Endothelial cell of umbilical vein (primary cell): ENCODE results near the gene VRK1. TPM values are rescaled to one million over a fixed set of nuclear protein-coding genes. Genes with fewer than 3 reads are reported as not detected.

Experiments used
- BruUV-seq: library from RNA; stranded (reverse); fragments of 400-500 nt; replicated peaks from 2 replicates; lab custom pipeline; 2021; lab: Mats Ljungman, UMichigan
- CTCF ChIA-PET: fragments of 300-600, 350-600 bp; sonication (Branson Sonifier 250); formaldehyde crosslinking; loops from one replicate; lab custom pipeline; 2021; ENCODE audit warnings: antibody characterized with exemption, inconsistent platforms; lab: Charles Lee
- POLR2A ChIA-PET: fragments of 300-600, 350-600 bp; sonication (Branson Sonifier 250); formaldehyde crosslinking; loops from one replicate; lab custom pipeline; 2021; ENCODE audit warnings: antibody characterized with exemption, inconsistent platforms; lab: Charles Lee
- DNase-seq: peaks from one replicate; pipeline ENCODE4 v3.0.0-alpha.2; 2011; ENCODE audit warnings: low read depth, low spot score
- FAIRE-seq: peaks from 2 replicates; lab custom pipeline; 2011; peaks lifted over from hg19 to GRCh38; lab: Jason Lieb, UNC
- H2AFZ ChIP-seq: 2 replicates; pipeline ENCODE4 v1.6.0; 2012; ENCODE audit warnings: low read depth, low read length, control low read depth, inconsistent platforms
- H3K27ac ChIP-seq: 2 replicates; pipeline ENCODE4 v1.5.1; 2011; ENCODE audit warnings: low read depth, mild to moderate bottlenecking, control low read depth, low read length, moderate library complexity; ENCODE audit not compliant: insufficient read depth
- H3K27me3 ChIP-seq, 2 experiments: 2 replicates each; pipeline versions ENCODE4 v1.6.0 to v1.6.1; 2011; ENCODE audit warnings: low read length in 2 of 2, mixed read lengths in 1 of 2; ENCODE audit not compliant: control insufficient read depth in 2 of 2, insufficient read depth in 2 of 2
- H3K36me3 ChIP-seq, 2 experiments: 2 replicates in 1 of 2; 3 replicates in 1 of 2; pipeline ENCODE4 v1.5.1; 2011; ENCODE audit warnings: low read length in 2 of 2, mild to moderate bottlenecking in 1 of 2, moderate library complexity in 1 of 2; ENCODE audit not compliant: control insufficient read depth in 2 of 2, insufficient read depth in 2 of 2; ENCODE audit errors: extremely low read depth in 1 of 2
- H3K4me1 ChIP-seq: 3 replicates; pipeline ENCODE4 v1.5.1; 2011; ENCODE audit warnings: mild to moderate bottlenecking, low read length; ENCODE audit not compliant: control insufficient read depth, insufficient read depth; ENCODE audit errors: extremely low read depth
- H3K4me2 ChIP-seq: 2 replicates; pipeline ENCODE4 v1.6.1; 2011; ENCODE audit warnings: low read length, control low read depth, mixed read lengths; ENCODE audit not compliant: insufficient read depth
- H3K4me3 ChIP-seq, 3 experiments: fragments of 200-600 bp in 1 of 3; sonication (generic), shearing (Covaris generic) in 1 of 3; replicated peaks in 1 of 3; 2 replicates each; pipeline ENCODE4 v1.5.1; 2011 to 2016; ENCODE audit warnings: control low read depth in 3 of 3, low read length in 3 of 3, mild to moderate bottlenecking in 2 of 3, inconsistent platforms in 1 of 3, low read depth in 1 of 3, moderate library complexity in 1 of 3; ENCODE audit not compliant: insufficient read depth in 1 of 3
- H3K79me2 ChIP-seq: 2 replicates; pipeline ENCODE4 v1.6.0; 2012; ENCODE audit warnings: low read length, inconsistent platforms; ENCODE audit not compliant: control insufficient read depth, insufficient read depth
- H3K9ac ChIP-seq: replicated peaks from 2 replicates; pipeline ENCODE3; 2011; ENCODE audit warnings: low read length, control low read depth; ENCODE audit not compliant: insufficient read depth; ENCODE audit errors: extremely low read depth
- H3K9me1 ChIP-seq: replicated peaks from 3 replicates; pipeline ENCODE4 v1.6.0; 2011; ENCODE audit warnings: mild to moderate bottlenecking, low read length; ENCODE audit not compliant: control insufficient read depth, insufficient read depth; ENCODE audit errors: extremely low read depth
- H3K9me3 ChIP-seq: replicated peaks from 2 replicates; pipeline ENCODE4 v1.5.1; 2012; ENCODE audit warnings: low read length, inconsistent platforms; ENCODE audit not compliant: control insufficient read depth, insufficient read depth
- H4K20me1 ChIP-seq: replicated peaks from 2 replicates; pipeline ENCODE3; 2011; ENCODE audit warnings: mild to moderate bottlenecking, low read length; ENCODE audit not compliant: control insufficient read depth, insufficient read depth; ENCODE audit errors: extremely low read depth
- EZH2 ChIP-seq: IDR thresholded peaks from 2 replicates; pipeline ENCODE4 v1.6.1; 2012; ENCODE audit warnings: borderline replicate concordance, low read depth, mild to moderate bottlenecking, moderate library complexity, low read length, inconsistent platforms; ENCODE audit not compliant: severe bottlenecking
- FOS ChIP-seq: IDR thresholded peaks from 2 replicates; pipeline ENCODE4 v1.6.1; 2011; ENCODE audit warnings: mild to moderate bottlenecking, low read length, moderate library complexity, borderline replicate concordance; ENCODE audit not compliant: insufficient read depth
- GATA2 ChIP-seq: IDR thresholded peaks from 2 replicates; pipeline ENCODE4 v1.7.0; 2011; ENCODE audit warnings: low read depth, mild to moderate bottlenecking, moderate library complexity, mixed read lengths, low read length; ENCODE audit not compliant: insufficient read length, insufficient read depth
- JUN ChIP-seq: IDR thresholded peaks from 2 replicates; pipeline ENCODE4 v1.6.1; 2011; ENCODE audit warnings: borderline replicate concordance, low read depth; ENCODE audit not compliant: insufficient read length, insufficient read depth
- MYC ChIP-seq: IDR thresholded peaks from one replicate; pipeline ENCODE4 v1.6.1; 2011; ENCODE audit warnings: mild to moderate bottlenecking, low read depth, low read length
- POLR2A ChIP-seq: IDR thresholded peaks from 2 replicates; pipeline ENCODE4 v1.6.1; 2012; ENCODE audit warnings: low read depth, mild to moderate bottlenecking, control low read depth, low read length
- POLR2AphosphoS5 ChIP-seq: IDR thresholded peaks from 2 replicates; pipeline ENCODE4 v1.6.1; 2012; ENCODE audit warnings: low read depth, mild to moderate bottlenecking, control low read depth, low read length, moderate library complexity; ENCODE audit not compliant: insufficient read depth
- dilution Hi-C: fragments of 300-500 bp; cut with MboI; formaldehyde crosslinking; loops from one replicate; pipeline ENCODE4 v1.15.0; 2019; ENCODE audit warnings: low sequenced_read_pairs; ENCODE audit not compliant: extremely low pct_ligation_motif_present
- intact Hi-C: fragments of 100-400 bp; cut with micrococcal nuclease; formaldehyde crosslinking; loops from one replicate; pipeline ENCODE4 v1.10.0; 2022
- polyA plus RNA-seq, 4 experiments: library from polyadenylated mRNA; depleted of rRNA in 3 of 4; stranded (reverse) in 3 of 4; unstranded in 1 of 4; fragments of >200 nt; gene quantifications; 2 replicates each; pipeline versions ENCODE4 v1.2.1 to v1.2.3, GENCODE V29; 2011 to 2012; ENCODE audit warnings: missing spikeins in 1 of 4
- total RNA-seq: library from RNA; stranded (reverse); gene quantifications from 2 replicates; pipeline ENCODE4 v1.2.3, GENCODE V29; 2021
- TF ChIP-seq, protein P1 (sequence below): IDR thresholded peaks from 2 replicates; pipeline ENCODE4 v1.6.1; 2011; ENCODE audit not compliant: insufficient read depth, insufficient read length
- TF ChIP-seq, protein P2 (sequence below), 2 donors: IDR thresholded peaks; 1 replicate in 1 of 2; 2 replicates in 1 of 2; pipeline ENCODE4 v1.5.1; 2011; ENCODE audit warnings: low read length in 2 of 2, mild to moderate bottlenecking in 2 of 2, moderate library complexity in 2 of 2, control low read depth in 1 of 2, inconsistent platforms in 1 of 2, low read depth in 1 of 2; ENCODE audit not compliant: insufficient read depth in 1 of 2; ENCODE audit errors: extremely low read depth in 1 of 2

VRK1 gene
- total and polyA plus RNA-seq, 2 donors (not counting 3 experiments of a cell fraction or from before 2014, with no cell fraction given), result 7.1 to 31.7 TPM

DNA sequence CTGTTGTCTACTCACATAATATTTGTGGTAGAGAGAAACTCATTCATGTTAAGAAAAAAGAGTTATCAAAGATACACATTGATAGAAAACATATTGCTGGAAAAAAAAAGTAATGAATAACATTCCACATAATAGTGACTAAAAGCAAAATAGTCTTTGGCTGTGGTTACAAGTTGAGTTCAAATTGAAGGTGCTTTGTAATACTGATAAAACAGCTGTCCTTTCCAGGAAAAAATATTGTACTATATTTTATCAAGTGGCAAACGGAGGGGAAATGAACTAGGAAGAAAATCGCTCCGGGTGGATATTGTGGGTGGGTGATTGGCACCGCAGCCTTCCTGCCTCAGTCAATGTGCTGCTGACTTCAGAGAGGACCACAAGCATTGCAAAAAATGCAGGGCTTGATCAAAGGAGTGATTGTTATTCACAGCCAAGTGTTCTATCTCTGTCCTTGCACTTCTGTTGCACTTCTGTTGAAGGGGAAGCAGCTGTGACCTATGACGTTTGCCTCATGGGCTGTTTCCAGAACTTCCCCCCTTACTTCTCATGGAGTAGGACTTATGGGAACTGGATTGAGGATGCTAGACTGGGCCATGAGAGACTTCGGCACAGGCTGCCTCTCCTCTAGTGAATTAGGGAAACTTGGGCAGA, 114.4 kb downstream of the VRK1 start:
- BruUV-seq, result no TSS peak
- no peak for DNase-seq
- ChIA-PET CTCF (no interaction called here), POLR2A (no interaction called here)
- H3K9me3 ChIP-seq, result no peaks in the 10 kb centered on the region
- no peaks in the 10 kb centered on the region for H3K4me1 ChIP-seq
- H3K9ac ChIP-seq, result no peak overlapping the region
- no peaks in the 10 kb centered on the region for H3K36me3 ChIP-seq
- no peak overlapping the region for H2AFZ ChIP-seq
- no peaks in the 10 kb centered on the region for H4K20me1 ChIP-seq
- no peak overlapping the region for H3K4me3 ChIP-seq
- H3K27me3 ChIP-seq, result no peaks in the 10 kb centered on the region
- dilution Hi-C loops (no loop called here), intact Hi-C loops (no loop called here)
- no peak overlapping the region for H3K27ac ChIP-seq
- H3K9me1 ChIP-seq, result no peaks in the 10 kb centered on the region
- TF ChIP-seq, protein P1, sequence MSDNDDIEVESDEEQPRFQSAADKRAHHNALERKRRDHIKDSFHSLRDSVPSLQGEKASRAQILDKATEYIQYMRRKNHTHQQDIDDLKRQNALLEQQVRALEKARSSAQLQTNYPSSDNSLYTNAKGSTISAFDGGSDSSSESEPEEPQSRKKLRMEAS, result no peak
- TF ChIP-seq MYC (no peak), JUN (no peak), POLR2A (no peak), EZH2 (no peak), POLR2AphosphoS5 (no peak), FOS (no peak), GATA2 (no peak)
- TF ChIP-seq, protein P2, sequence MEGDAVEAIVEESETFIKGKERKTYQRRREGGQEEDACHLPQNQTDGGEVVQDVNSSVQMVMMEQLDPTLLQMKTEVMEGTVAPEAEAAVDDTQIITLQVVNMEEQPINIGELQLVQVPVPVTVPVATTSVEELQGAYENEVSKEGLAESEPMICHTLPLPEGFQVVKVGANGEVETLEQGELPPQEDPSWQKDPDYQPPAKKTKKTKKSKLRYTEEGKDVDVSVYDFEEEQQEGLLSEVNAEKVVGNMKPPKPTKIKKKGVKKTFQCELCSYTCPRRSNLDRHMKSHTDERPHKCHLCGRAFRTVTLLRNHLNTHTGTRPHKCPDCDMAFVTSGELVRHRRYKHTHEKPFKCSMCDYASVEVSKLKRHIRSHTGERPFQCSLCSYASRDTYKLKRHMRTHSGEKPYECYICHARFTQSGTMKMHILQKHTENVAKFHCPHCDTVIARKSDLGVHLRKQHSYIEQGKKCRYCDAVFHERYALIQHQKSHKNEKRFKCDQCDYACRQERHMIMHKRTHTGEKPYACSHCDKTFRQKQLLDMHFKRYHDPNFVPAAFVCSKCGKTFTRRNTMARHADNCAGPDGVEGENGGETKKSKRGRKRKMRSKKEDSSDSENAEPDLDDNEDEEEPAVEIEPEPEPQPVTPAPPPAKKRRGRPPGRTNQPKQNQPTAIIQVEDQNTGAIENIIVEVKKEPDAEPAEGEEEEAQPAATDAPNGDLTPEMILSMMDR (IDR thresholded peaks at IDR 0.05; ENCODE audit: extremely low read depth in 1 of 2, insufficient read depth in 1 of 2, low read depth in 1 of 2, low read length in 2 of 2), result no peak
- H3K4me2 ChIP-seq, result no peak overlapping the region
- no peak for FAIRE-seq
- no peaks in the 10 kb centered on the region for H3K79me2 ChIP-seq
